GM19328 (cell line): Measurements from ENCODE around the gene TET2.

Source experiments
- ATAC-seq: cut with Tn5 transposase; IDR thresholded peaks from one replicate; pipeline ENCODE4 v1.9.1; 2021; ENCODE audit warnings: mild to moderate bottlenecking, moderate library complexity; ENCODE audit not compliant: unreplicated experiment

Gene TET2

GRCh38 chr4:105146276-105147015 is at the start of gene TET2:
TET2 (plus strand) TSS chr4:105146876; CDS start chr4:105233943, 87,067 bp downstream.
- ATAC-seq, result peak; percentile 85

- ATAC-seq, result no peak
These were observed 44.7 kb upstream of the TET2 start for GRCh38 chr4:105102016-105102415.

- ATAC-seq, result no peak
These were observed 40.2 kb upstream of the TET2 start for GRCh38 chr4:105106426-105106825.

- no peak for ATAC-seq
These were observed 39.4 kb upstream of the TET2 start for GRCh38 chr4:105107095-105107856.

- ATAC-seq, result no peak
These were observed 37.7 kb upstream of the TET2 start for GRCh38 chr4:105108971-105109370.

- no peak for ATAC-seq
These were observed 34.4 kb upstream of the TET2 start for GRCh38 chr4:105112274-105112673.

GRCh38 chr4:105113800-105114199 is 32.9 kb upstream of the TET2 start:
- ATAC-seq, result no peak

DNA sequence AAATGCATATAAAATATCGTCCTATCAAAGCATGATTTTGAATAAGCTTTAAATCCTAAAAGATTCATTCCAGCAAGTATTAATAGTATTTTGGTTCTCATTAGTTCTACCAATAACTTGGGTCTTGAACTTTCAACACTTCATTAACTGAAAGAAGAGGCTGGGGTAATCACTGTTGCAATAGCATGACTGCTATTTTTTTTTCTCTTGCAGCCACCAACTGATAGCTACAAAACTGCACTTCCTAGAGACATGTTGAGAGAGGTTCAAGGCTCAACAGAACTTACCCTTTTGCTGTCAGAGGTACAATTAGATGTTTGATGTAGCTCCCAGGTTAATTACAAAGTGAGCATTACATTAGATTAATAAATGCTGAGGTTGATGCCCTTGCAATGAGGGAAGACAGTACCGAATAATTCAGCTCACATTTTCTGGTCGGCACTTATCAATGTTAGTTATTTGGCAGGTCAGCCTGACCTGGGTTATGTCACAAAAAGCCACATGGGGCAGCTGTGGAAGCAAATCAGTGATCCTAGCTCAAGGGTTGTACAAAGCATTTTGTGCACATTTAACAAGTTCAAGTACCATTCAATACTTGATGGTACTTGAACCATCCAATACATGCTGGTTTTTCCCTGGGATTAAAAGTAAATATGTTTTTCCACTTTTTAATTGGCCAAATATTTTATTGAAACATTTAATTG is 29.9 kb upstream of the TET2 start:
- no peak for ATAC-seq

- ATAC-seq, result no peak
These were observed 27.3 kb upstream of the TET2 start for GRCh38 chr4:105119356-105119755.

GRCh38 chr4:105120626-105121025 is 26.1 kb upstream of the TET2 start:
- no peak for ATAC-seq

DNA sequence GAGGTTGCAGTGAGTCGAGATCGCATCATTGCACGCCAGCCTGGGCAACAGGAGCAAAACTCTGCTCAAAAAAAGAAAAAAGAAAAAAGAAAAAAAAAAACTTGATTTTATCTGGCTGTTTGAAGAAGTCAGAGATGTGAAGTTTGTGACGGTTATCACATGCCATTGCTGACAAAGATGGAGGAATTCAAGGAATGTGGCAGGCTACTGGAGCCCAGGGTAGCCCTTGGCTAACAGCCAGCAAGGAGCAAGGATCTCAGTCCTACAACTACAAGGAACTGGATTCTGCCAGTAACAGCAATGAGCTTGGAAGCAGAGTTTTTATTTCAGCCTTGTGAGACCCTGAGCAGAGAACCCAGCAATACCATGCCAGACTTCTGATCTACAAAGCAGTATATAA is 24.3 kb upstream of the TET2 start:
- ATAC-seq, result no peak

- ATAC-seq, result no peak
These were observed 20.1 kb upstream of the TET2 start for GRCh38 chr4:105126311-105127169.

DNA sequence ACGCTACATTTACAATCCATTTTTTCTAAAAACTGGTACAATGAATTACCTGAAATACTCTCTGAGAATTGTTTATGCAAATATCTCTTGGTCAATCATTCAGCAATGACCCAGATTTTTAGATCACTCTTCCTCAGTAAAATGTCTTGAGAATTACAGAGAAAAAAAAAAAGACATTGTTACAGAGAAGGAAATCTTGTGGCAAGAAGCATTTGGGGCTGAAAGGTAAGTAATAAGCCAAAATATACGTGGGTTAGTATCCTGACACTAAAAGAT is 19.6 kb upstream of the TET2 start:
- no peak for ATAC-seq

- no peak for ATAC-seq
These were observed 18.5 kb upstream of the TET2 start for GRCh38 chr4:105128208-105128607.

DNA sequence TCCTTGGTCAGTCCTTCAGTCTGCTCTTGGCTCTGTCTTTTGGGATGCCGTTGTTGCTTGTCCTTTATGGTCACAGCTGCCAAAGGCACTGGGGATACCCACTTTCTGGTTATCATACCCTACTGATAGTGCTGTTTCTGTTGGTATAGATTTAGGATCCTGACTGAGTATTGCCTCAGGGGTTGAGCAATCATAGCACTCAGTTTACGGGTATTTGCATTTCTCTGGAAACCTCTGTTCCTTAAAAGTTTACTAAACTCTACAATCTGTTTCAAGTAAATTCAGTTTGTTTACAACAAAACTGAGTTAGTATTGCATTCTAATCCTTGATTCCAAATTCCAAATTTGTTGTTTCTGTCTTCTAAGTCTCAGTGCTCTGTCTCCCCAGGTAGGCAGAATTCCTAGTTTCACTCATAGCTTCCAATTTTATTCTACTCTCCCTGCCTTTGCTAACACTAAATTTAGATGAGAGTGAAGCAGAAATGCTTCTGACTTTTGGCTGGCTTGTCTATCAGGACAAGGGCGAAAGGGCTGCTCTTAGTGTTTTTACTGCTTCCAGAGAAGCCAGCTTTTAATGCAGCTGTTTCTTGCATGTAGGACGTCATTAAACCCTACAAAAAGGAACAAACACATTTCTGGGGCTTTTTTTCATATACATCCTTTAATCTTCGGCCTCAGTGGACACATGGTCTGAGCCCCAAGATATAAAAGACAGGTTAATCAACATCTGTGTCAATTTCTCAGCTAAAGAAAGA is 17.2 kb upstream of the TET2 start:
- ATAC-seq, result no peak

- ATAC-seq, result no peak
These were observed 15.7 kb upstream of the TET2 start for GRCh38 chr4:105130945-105131344.

DNA sequence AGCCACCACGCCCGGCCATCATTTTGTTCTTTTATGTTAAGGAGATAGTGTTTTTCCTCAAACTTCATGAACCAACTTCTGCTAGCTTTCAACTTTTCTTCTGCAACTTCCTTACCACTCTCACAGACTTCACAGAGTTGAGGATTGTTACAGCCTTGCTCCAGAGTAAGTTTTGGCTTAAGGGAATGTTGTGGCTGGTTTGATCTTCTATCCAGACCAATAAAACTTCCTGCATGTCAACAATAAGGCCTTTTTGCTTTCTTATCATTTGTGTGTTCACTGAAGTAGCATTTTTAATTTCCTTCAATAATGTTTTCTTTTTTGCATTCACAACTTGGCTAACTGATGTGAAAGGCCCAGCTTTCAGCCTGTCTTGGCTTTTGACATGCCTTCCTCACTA is 12.7 kb upstream of the TET2 start:
- ATAC-seq, result no peak

DNA sequence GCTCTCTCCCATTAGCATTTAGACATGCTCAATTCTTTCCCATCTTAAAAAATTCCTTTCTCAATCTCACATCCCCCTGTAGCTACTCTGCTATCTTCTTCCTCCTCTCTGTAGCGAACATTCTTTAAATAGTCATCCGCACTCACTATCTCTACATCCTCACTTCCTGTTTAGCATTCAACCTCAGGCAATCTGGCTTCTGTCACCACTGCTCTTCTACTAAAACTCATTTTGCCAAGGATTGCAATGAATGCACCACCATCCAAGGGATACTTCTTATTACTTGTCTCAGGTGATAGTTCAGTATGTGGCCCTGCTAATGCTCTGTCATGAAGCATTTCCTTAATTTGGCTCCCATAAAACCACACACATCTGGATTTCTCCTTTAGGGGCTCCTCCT is 10.9 kb upstream of the TET2 start:
- ATAC-seq, result no peak

DNA sequence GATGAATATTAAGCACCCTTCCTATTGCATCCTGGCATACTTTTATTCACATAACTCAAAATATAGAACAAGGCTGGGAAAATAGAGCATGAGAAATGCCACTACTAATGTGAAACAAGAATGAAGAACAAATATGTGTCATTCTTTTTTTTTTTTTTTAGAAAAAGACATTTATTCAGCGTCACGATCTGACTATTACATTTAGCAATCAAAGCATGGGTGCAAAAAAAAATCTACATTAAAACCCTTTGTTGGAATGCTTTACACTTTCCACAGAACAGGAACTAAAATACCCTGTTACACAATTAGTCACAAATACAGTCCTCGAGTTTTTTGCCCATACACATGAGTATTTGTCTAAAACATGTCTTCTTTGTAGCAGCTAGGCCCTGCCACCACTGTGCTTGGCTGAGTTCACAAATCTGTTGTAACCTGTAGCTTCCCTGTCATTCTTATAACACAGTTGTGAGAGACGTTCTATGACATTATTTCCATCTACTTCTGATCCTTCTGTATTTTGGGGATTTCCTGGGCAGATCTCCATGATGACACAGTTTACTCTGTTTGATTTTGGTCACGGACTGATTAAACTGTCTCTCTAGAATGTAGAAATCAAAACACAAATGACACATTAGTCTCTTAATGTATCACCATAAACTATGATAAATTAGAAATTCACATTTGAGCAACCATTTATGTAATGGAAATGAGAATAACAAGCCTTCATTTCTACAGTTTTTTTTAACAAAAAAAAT is 9.4 kb upstream of the TET2 start:
- no peak for ATAC-seq

- ATAC-seq, result no peak
These were observed 7.0 kb upstream of the TET2 start for GRCh38 chr4:105139646-105140045.
